ENCODE measurements around the gene LONP2.

GRCh38 chr16:48271728-48272127 lies 27.6 kb downstream of the LONP2 start:
- TF ChIP-seq POLR2AphosphoS5 (IDR thresholded peaks at IDR 0.05; ENCODE audit: low read depth) = no peak
- no peak; a peak in 1 of 4 replicates for TF ChIP-seq CTCF (conservative IDR thresholded peaks at IDR 0.05; ENCODE audit: low read depth in 2 of 2)
- no peak for TF ChIP-seq EZH2 (IDR thresholded peaks at IDR 0.05; ENCODE audit: low read depth, unreplicated experiment)
- TF ChIP-seq JUNB (IDR thresholded peaks at IDR 0.05; ENCODE audit: unreplicated experiment) = no peak
- TF ChIP-seq REST (IDR thresholded peaks at IDR 0.05; ENCODE audit: unreplicated experiment) = no peak
- TF ChIP-seq CREB1 (CRISPR knock-in tag; IDR thresholded peaks at IDR 0.05; ENCODE audit: low read depth) = no peak
- TF ChIP-seq EZH2phosphoT487 (IDR thresholded peaks at IDR 0.05; ENCODE audit: unreplicated experiment) = no peak
- no peak for TF ChIP-seq ZNF114 (CRISPR knock-in tag; IDR thresholded peaks at IDR 0.05)
- no peak for TF ChIP-seq ZNF331 (CRISPR knock-in tag; IDR thresholded peaks at IDR 0.05; ENCODE audit: low read depth)
- TF ChIP-seq, protein P1, sequence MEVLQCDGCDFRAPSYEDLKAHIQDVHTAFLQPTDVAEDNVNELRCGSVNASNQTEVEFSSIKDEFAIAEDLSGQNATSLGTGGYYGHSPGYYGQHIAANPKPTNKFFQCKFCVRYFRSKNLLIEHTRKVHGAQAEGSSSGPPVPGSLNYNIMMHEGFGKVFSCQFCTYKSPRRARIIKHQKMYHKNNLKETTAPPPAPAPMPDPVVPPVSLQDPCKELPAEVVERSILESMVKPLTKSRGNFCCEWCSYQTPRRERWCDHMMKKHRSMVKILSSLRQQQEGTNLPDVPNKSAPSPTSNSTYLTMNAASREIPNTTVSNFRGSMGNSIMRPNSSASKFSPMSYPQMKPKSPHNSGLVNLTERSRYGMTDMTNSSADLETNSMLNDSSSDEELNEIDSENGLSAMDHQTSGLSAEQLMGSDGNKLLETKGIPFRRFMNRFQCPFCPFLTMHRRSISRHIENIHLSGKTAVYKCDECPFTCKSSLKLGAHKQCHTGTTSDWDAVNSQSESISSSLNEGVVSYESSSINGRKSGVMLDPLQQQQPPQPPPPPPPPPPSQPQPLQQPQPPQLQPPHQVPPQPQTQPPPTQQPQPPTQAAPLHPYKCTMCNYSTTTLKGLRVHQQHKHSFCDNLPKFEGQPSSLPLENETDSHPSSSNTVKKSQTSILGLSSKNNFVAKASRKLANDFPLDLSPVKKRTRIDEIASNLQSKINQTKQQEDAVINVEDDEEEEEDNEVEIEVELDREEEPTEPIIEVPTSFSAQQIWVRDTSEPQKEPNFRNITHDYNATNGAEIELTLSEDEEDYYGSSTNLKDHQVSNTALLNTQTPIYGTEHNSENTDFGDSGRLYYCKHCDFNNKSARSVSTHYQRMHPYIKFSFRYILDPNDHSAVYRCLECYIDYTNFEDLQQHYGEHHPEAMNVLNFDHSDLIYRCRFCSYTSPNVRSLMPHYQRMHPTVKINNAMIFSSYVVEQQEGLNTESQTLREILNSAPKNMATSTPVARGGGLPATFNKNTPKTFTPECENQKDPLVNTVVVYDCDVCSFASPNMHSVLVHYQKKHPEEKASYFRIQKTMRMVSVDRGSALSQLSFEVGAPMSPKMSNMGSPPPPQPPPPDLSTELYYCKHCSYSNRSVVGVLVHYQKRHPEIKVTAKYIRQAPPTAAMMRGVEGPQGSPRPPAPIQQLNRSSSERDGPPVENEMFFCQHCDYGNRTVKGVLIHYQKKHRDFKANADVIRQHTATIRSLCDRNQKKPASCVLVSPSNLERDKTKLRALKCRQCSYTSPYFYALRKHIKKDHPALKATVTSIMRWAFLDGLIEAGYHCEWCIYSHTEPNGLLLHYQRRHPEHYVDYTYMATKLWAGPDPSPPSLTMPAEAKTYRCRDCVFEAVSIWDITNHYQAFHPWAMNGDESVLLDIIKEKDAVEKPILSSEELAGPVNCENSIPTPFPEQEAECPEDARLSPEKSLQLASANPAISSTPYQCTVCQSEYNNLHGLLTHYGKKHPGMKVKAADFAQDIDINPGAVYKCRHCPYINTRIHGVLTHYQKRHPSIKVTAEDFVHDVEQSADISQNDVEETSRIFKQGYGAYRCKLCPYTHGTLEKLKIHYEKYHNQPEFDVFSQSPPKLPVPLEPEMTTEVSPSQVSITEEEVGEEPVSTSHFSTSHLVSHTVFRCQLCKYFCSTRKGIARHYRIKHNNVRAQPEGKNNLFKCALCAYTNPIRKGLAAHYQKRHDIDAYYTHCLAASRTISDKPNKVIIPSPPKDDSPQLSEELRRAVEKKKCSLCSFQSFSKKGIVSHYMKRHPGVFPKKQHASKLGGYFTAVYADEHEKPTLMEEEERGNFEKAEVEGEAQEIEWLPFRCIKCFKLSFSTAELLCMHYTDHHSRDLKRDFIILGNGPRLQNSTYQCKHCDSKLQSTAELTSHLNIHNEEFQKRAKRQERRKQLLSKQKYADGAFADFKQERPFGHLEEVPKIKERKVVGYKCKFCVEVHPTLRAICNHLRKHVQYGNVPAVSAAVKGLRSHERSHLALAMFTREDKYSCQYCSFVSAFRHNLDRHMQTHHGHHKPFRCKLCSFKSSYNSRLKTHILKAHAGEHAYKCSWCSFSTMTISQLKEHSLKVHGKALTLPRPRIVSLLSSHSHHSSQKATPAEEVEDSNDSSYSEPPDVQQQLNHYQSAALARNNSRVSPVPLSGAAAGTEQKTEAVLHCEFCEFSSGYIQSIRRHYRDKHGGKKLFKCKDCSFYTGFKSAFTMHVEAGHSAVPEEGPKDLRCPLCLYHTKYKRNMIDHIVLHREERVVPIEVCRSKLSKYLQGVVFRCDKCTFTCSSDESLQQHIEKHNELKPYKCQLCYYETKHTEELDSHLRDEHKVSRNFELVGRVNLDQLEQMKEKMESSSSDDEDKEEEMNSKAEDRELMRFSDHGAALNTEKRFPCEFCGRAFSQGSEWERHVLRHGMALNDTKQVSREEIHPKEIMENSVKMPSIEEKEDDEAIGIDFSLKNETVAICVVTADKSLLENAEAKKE (CRISPR knock-in tag; IDR thresholded peaks at IDR 0.05) = no peak
- TF ChIP-seq ETS1 (IDR thresholded peaks at IDR 0.05) = no peak
- no peak for TF ChIP-seq NANOG (IDR thresholded peaks at IDR 0.05; ENCODE audit: borderline replicate concordance)
- TF ChIP-seq STAT1 (IDR thresholded peaks at IDR 0.05; ENCODE audit: unreplicated experiment) = no peak

All from GM23338 (cell line).